GM21526 (cell line): ENCODE measurements around the gene USH1C.

ENCODE experiments used
- ATAC-seq: cut with Tn5 transposase; IDR thresholded peaks from one replicate; pipeline ENCODE4 v1.9.1; 2021; ENCODE audit warnings: moderate library complexity; ENCODE audit not compliant: unreplicated experiment, low FRiP score

USH1C gene

GRCh38 chr11:17550450-17551346, 6.5 kb upstream of the USH1C start:
- no peak for ATAC-seq

DNA sequence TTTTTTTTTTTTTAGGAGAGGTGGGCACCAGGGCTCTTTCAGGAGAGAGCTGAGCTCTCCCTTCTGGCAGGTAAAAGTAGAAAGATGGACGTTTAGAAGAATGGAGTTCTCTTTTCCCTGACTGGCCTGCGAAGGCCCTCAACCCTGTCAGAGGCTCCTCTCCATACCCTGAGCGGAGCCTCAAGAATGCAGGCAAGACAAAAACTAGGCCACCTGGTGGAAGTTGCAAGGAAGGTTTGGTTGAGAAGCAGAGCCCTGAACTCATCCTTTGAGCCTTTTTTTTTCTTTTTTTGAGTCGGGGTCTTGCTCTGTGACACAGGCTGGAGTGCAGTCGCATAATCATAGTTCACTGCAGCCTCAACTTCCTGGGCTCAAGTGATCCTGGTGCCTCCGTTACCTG, 4.2 kb upstream of the USH1C start:
- no peak for ATAC-seq

GRCh38 chr11:17547932-17548331, 3.7 kb upstream of the USH1C start:
- ATAC-seq = no peak

GRCh38 chr11:17547051-17547577, 2.9 kb upstream of the USH1C start, which contains the start of gene OTOG:
Gene OTOG (plus strand): TSS chr11:17547259. CDS start chr11:17547373, 114 bp downstream.
- no peak for ATAC-seq

- no peak for ATAC-seq
Measured at GRCh38 chr11:17546240-17546639, 2.0 kb upstream of the USH1C start.

GRCh38 chr11:17543574-17544180, 539 bp downstream of the USH1C start:
- no peak for ATAC-seq

DNA sequence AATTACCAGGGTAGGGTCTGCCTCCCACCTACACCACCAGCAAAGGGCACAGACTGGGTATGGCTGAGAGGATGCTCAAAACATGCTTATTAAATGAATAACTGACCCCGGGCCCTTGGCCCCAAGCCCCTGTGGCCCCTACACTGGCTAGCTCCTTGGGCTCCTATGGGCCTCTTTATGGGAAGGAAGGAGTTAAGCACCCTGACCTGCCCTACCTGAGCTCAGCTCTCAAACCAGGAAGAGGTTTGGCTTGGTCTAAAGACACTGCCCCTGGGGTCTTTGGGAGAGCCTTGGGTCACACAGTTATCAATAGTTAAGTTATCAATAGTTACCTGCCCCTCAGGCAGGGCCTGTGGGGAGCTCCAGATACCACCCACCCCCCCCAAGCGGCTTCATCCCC, 1.2 kb downstream of the USH1C start:
- ATAC-seq = no peak

GRCh38 chr11:17542249-17542648, 2.0 kb downstream of the USH1C start:
- no peak for ATAC-seq

GRCh38 chr11:17541330-17541885, 2.8 kb downstream of the USH1C start:
- no peak for ATAC-seq

DNA sequence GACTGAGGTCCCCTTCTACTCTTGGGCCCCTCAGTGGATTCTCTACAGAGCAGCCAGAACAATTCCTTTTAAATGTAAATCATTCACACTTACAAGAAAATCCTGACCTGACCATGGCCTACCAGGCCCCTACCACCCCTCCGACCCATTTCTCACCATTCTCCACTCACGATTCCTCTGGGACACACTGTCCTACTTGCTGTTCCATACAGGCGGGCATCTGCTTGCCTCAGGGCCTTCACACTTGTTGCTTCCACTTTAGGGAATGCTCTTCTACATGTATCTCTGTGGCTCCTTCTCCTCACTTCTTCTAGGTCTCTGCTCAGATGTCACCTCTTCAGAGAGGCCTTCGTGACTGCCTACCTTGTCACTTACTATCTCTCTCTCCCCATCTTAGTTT, 3.4 kb downstream of the USH1C start:
- no peak for ATAC-seq

GRCh38 chr11:17538731-17539130, 5.5 kb downstream of the USH1C start:
- no peak for ATAC-seq

GRCh38 chr11:17538054-17538453, 6.2 kb downstream of the USH1C start:
- no peak for ATAC-seq

GRCh38 chr11:17537261-17537660, 7.0 kb downstream of the USH1C start:
- ATAC-seq = no peak

GRCh38 chr11:17535488-17535887, 8.7 kb downstream of the USH1C start:
- no peak for ATAC-seq

DNA sequence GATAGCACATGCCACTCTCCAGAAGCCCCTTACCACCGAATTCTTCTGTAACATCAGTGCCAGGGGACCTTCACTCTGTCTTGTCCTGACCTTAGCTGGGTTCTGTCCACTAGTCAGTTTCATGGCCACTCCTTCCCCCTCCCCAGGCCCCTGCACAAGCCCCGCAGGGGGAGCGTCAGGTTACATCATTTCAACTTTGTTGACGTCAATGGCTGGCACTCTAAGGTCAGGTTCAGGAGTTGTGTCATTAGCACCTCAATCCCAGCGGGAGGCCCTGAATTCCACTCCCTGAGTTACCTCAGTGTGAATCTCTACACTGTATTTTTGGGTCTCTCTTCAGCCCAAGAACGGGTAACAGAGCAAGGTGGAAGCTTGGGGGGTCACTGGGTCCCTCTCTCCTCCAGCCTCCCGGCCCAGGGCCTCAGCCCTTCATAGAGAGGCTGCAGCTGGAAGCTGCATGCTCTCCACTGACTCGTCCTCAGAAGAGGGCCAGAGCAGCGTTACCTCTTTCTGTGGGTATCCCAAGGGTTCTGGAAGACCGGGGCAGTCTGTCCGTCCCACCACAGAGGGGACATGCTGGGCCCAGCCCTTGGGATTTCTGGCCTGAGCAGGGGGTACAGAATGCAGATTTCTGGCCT, 10.3 kb downstream of the USH1C start:
- ATAC-seq = no peak

DNA sequence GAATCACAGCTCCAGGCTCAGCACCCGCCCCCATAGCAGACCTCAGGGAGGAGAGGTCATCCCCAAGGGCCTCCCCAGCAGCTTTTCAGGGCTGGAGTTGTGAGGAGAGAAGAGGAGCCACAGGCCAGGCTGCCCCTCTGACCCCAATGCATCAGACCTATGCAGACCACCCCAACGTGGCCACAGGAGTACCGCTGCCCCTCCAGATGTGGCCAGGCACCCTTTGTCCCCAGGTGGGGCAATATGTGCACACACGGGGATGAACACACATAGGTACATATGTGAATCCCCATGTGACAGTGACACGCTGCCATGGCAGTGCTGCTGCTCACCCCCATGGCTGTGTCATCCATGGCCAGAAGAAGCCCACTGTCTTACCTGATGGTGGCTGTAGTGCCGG, 10.9 kb downstream of the USH1C start:
- ATAC-seq = no peak

DNA sequence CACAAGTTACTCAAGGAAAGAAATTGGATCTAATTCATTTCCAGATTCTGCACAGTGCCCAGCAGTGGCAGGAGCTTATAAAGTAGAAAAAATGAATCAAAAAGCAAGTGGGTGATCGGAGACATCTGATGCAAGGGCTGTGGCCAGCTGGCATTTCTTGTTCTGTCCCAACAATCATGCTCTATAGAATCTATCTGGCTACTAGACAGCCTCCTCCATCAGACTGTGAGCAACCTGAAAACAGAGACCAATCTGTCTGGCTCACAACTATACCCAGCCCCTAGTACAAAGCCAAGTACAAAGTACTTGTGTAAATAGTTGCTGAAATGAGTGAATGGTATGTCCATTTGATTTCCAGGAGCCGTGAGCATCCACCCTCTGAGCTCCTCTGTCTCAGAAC, 11.4 kb downstream of the USH1C start:
- no peak for ATAC-seq

DNA sequence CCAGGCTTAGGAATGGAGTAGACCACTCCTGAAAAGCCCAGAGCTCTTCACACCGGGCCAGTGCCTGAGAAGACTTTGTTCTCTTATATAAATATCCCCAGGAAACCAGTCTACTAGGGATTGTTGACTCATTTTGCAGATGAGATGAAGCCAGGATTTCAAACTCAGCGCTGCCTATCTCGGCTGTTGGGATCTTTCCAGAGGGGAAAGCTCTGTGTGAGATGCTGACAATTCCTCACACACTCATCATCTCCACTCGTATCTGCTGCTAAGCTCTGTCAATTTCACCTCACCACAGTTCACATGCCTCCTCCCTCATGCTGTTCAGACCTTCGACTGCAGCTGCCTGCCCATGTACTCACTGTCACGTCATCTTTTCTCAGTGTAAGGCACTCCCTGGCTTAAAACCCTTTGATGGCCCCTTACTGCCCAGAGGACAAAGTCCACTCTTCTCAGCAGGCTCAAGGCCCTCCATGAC, 12.5 kb downstream of the USH1C start:
- no peak for ATAC-seq

GRCh38 chr11:17531071-17531600, 13.1 kb downstream of the USH1C start:
- ATAC-seq = no peak

DNA sequence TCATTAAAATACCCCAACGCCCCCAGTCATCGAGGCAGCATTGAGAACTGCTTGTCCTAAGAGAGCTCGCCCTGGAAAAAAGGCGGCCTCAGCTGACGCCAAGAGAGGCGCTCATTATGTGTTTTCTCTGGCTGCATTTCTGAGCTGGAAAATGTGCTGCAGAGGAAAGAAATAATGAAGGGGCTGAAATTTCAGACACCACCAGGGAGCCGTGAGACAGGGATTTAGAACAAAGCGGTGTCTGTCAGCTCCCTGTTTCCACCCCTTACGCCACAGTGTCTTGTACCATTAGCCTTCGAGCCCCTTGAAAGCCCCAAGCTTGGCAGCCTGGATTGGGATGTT, 14.4 kb downstream of the USH1C start:
- ATAC-seq = no peak
